LoVo (cell line): ENCODE results near the gene PPP1R9B.

Experiments
- DNase-seq: peaks from one replicate; pipeline ENCODE4 v3.0.0-alpha.2; 2016; ENCODE audit warnings: low spot score

PPP1R9B gene

DNA sequence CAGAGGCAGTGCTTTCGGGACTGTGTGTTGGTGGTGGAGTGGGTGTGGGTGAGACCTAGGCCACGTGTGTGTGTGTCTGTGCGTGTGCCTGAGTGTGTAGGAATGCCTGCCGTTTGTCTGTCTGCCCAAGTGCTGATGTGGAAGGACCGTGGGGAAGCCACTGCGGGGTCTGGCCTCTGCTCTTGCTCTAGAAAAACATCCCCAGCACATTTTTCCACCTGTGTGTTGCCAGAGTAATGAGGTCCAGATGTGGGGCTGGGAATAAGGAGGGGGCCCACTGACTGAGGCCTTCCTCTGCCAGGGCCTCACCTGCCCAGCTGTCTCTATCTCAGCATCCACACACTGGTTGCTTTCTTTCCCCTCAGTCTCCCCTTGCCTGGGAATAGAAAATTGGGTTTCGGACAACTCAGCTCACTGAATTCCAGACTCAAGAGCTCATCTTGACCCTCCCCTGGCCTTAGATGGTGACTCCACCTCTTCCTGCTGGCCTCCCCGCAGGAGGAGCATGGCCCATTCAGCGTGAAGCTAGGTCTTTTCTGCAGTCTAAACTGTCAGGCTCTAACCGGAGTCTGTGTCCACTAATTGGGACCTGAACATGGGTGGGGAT lies 23.0 kb upstream of the PPP1R9B start:
- DNase-seq = no peak

DNA sequence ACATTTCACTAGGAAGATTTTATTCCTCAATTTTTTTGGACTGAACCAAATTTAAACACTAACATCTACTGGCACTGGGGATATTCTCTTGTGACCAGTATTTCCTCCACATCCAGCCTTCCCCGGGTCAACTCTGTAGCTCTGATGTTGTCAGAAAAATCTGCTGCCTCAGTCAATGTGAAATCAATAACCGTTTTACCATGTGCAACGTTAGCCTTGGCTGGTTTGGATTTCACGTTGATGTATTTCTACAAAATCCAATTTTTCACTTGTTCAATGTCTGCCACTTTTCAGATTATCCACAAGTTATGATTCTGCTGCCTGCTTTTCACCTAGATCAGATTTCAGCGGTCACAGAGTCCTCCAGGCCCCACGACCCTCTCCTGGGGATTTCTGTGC lies 22.5 kb upstream of the PPP1R9B start:
- no peak for DNase-seq

GRCh38 chr17:50172130-50172529 lies 21.7 kb upstream of the PPP1R9B start:
- no peak for DNase-seq

- no peak for DNase-seq
Observed at GRCh38 chr17:50171371-50172071, 21.0 kb upstream of the PPP1R9B start.

- DNase-seq = peak; percentile 3
Observed at GRCh38 chr17:50170662-50171370, 20.3 kb upstream of the PPP1R9B start.

DNA sequence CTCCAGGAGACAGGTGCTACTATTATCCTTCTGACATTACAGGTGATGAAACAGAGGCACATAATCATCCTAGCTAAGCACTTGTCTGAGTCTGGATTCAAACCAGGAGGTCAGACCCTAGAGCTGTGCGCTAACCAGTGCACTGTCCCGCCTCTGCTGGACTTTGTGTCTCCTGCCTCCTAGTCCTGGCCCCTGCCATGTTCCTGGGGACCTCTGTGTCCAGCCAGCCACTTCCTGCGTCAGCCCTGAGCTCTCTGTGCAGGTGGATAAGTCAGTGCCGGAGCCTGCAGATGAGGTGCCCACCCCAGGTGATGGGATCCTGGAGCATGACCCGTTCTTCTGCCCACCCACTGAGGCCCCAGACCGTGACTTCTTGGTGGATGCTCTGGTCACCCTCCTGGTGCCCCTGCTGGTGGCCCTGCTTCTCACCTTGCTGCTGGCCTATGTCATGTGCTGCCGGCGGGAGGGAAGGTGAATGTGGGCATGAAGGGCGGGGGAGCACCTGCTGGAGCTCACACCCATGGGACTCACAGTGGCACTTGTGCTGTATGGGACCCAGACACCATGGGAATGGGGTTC lies 19.5 kb upstream of the PPP1R9B start:
- DNase-seq = no peak

- DNase-seq = peak; percentile 40
Observed at GRCh38 chr17:50169121-50169764, 18.8 kb upstream of the PPP1R9B start.

DNA sequence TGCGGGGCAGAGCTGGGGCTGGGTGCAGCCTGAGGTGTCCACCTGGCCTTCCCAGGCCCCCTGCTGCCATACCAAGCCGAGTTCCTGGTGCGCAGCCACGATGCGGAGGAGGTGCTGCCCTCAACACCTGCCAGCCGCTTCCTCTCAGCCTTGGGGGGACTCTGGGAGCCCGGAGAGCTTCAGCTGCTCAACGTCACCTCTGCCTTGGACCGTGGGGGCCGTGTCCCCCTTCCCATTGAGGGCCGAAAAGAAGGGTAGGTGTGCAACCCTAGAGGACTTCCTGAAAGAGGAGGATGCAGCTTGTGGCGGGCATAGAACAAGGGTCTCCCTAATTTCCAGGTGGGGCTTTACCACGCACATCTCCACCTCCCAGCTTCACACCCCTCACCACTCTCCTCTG lies 17.8 kb upstream of the PPP1R9B start:
- DNase-seq = no peak

GRCh38 chr17:50167371-50167770 lies 16.9 kb upstream of the PPP1R9B start:
- DNase-seq = no peak

- no peak for DNase-seq
Observed at GRCh38 chr17:50166518-50167181, 16.2 kb upstream of the PPP1R9B start.

- DNase-seq = no peak
Observed at GRCh38 chr17:50165867-50166517, 15.5 kb upstream of the PPP1R9B start, which contains the start of gene SGCA. TSS of gene SGCA (plus strand) at chr17:50166005. CDS start at chr17:50166041, 36 bp downstream.

GRCh38 chr17:50165466-50165865 lies 15.0 kb upstream of the PPP1R9B start:
- DNase-seq = no peak

GRCh38 chr17:50165066-50165465 lies 14.6 kb upstream of the PPP1R9B start:
- no peak for DNase-seq

- DNase-seq = no peak
Observed at GRCh38 chr17:50164697-50164988, 14.2 kb upstream of the PPP1R9B start.

DNA sequence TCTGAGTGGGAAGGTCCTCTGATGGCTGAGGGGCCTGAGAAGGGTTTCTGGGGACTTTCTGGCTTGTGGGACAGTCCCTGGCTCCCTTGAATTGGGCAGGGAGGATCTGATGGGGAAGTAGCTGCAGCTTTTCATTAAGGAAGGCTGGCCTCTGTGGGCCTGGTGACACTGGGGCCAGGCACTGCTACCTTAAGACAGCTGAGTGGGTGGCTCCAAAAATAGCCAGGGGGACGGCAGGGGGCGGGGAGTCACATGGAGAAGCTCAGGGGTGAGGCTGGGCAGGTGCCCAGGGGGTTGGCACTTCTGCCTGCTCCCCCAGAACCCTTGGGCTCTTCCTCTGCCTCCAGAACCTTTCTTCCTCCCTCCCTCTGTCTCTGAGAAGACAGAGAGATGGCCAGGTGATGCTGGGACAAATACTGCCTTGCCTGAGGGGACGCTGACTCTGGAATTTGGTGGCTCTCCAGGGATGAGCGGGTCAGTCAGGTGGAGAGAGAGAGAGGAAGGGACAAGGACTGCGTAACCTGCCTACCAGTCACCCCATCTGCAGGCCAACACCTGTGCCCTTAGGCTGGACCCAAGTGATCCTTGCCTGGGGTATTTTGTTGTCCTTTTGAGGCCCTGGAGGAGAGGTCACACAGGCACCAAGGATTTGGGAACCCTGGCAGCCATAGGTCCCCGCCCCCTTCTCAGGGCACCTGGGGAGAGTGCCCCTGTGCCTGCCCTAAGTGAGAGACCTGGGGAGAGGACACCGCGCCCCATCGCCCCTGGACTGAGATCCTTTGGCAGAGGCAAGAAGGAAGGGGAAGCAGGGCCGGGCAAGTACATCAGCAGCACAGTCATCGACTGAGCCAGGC lies 13.6 kb upstream of the PPP1R9B start:
- no peak for DNase-seq

DNA sequence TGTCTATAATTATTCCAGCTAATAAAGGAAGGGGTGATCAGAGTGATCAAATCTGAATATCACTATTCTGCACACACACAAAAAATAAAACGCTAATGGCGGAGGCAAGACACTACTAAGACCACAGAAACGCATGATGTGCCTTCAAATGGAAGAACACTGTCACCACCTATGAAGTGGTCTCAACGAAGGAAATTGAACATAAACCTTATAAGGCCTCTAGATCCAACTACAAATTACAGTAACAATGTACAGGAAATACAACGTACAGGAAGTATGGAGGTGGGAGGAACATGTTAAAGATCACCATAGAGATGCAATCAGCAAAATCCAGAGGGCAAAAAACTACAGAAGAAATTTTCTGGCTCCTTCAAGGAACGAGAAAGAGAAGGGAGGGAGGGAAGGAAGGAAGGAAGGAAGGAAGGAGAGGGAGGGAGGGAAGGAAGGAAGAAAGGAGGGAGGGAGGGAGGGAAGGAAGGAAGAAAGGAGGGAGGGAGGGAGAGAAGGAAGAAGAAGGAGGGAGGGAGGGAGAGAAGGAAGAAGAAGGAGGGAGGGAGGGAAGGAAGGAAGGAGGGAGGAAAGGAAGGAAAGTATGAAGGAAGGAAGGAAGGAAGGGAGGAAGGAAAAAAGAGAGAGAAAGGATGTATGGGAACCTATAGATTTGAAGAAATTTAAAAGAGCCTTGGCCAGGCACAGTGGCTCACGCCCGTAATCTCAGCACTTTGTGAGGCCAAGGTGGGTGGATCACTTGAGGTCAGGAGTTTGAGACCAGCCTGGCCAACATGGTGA lies 12.2 kb upstream of the PPP1R9B start:
- no peak for DNase-seq

DNA sequence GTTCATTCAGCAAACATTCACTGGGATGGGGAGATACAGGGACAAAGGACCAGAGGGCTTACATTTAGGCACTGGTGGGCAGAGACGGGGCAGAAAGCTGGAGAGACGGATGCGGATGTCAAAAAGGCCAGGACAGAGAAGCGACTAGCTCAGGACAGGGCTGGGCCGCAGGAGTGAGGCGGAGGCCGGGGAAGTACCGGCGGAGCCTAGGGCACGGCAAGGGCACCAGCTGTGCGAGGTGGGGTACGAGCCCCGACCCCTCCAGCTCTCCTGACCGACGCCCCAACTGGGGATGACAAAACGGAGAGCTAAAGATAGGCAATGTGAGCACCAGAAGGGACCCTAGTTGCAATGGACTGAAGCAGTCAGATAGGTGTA lies 11.4 kb upstream of the PPP1R9B start:
- no peak for DNase-seq

- peak; percentile 92 for DNase-seq
Observed at GRCh38 chr17:50161023-50161910, 10.8 kb upstream of the PPP1R9B start.

GRCh38 chr17:50157891-50158290 lies 7.4 kb upstream of the PPP1R9B start:
- no peak for DNase-seq
